Osteoblast (primary cell): ENCODE results near the gene VPS13A. TPM values are rescaled to one million over a fixed set of nuclear protein-coding genes. Genes with fewer than 3 reads are reported as not detected.

ENCODE experiments used
- DNase-seq: peaks from one replicate; pipeline ENCODE4 v3.0.0; 2011; ENCODE audit warnings: low spot score, mixed read lengths; ENCODE audit not compliant: insufficient read length; ENCODE audit errors: missing footprints
- H2AFZ ChIP-seq: 2 replicates; pipeline ENCODE4 v1.6.0; 2011; ENCODE audit warnings: mild to moderate bottlenecking, low read length
- H3K27ac ChIP-seq: 2 replicates; pipeline ENCODE4 v1.5.1; 2011; ENCODE audit warnings: mild to moderate bottlenecking, low read depth, low read length, moderate library complexity
- H3K27me3 ChIP-seq: 2 replicates; pipeline ENCODE4 v1.6.0; 2012; ENCODE audit warnings: mild to moderate bottlenecking, control low read depth, inconsistent platforms, low read length, moderate library complexity; ENCODE audit not compliant: insufficient read depth
- H3K36me3 ChIP-seq: 2 replicates; pipeline ENCODE4 v1.5.1; 2011; ENCODE audit warnings: mild to moderate bottlenecking, low read length, control low read depth, moderate library complexity; ENCODE audit not compliant: insufficient read depth
- H3K4me1 ChIP-seq: 2 replicates; pipeline ENCODE4 v1.5.1; 2011; ENCODE audit warnings: mild to moderate bottlenecking, low read length, control low read depth, moderate library complexity; ENCODE audit not compliant: insufficient read depth
- H3K4me2 ChIP-seq: 2 replicates; pipeline ENCODE4 v1.6.0; 2011; ENCODE audit warnings: mild to moderate bottlenecking, low read length; ENCODE audit not compliant: insufficient read depth
- H3K4me3 ChIP-seq: fragments of 200-600 bp; sonication (generic); 3 replicates; pipeline ENCODE4 v1.5.1; 2012; ENCODE audit warnings: mild to moderate bottlenecking, low read length, inconsistent platforms; ENCODE audit not compliant: insufficient read depth
- H3K79me2 ChIP-seq: 2 replicates; pipeline ENCODE4 v1.6.0; 2012; ENCODE audit warnings: mild to moderate bottlenecking, low read length, control low read depth, inconsistent platforms; ENCODE audit not compliant: insufficient read depth
- H3K9me3 ChIP-seq: 2 replicates; pipeline ENCODE4 v1.5.1; 2011; ENCODE audit warnings: low read depth, low read length, control low read depth
- H4K20me1 ChIP-seq: 2 replicates; pipeline ENCODE4 v1.6.0; 2012; ENCODE audit warnings: mild to moderate bottlenecking, low read length, control low read depth; ENCODE audit not compliant: insufficient read depth
- CTCF ChIP-seq: IDR thresholded peaks from 2 replicates; pipeline ENCODE4 v1.5.1; 2011; ENCODE audit warnings: mild to moderate bottlenecking, low read depth, low read length, moderate library complexity; ENCODE audit errors: extremely low read depth
- total RNA-seq: library from RNA; depleted of rRNA; stranded (reverse); fragments of >200 nt; gene quantifications from 2 replicates; pipeline ENCODE4 v1.2.3, GENCODE V29; 2012

VPS13A gene
- total RNA-seq, 1 donor, result 60.4 TPM

DNA sequence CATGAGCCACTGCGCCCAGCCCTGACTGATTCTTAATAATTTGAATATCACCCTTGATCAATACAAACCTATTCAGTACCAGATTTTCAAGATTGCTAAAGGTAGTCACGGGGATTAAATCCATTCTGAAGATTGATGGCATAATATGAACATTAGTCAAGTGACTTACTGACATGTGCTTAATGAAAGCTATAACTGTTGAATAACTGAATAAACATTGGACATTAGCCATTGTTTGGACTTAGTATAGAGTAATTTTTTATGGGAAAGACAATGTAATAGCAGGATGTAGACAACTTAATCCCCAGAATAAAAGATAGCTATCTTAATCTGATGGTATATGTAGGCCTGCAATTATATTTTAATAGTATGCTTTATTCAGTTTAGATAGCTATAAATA is 35.0 kb upstream of the VPS13A start:
- TF ChIP-seq CTCF, result no peak
- Histone ChIP-seq H3K27me3 (peaks cover 11% of the 10 kb centered on the region), H3K36me3 (no peaks in the 10 kb centered on the region), H3K79me2 (no peaks in the 10 kb centered on the region), H3K4me1 (no peaks in the 10 kb centered on the region), H4K20me1 (no peaks in the 10 kb centered on the region), H3K9me3 (no peaks in the 10 kb centered on the region), H3K27ac (no peak overlapping the region), H3K4me3 (no peak overlapping the region), H2AFZ (no peak overlapping the region), H3K4me2 (no peak overlapping the region)
- DNase-seq, result no peak

- no peak overlapping the region for H2AFZ ChIP-seq
- no peaks in the 10 kb centered on the region for H3K4me1 ChIP-seq
- DNase-seq, result no peak
- H3K79me2 ChIP-seq, result no peaks in the 10 kb centered on the region
- H3K9me3 ChIP-seq, result no peaks in the 10 kb centered on the region
- peaks cover 26% of the 10 kb centered on the region for H3K27me3 ChIP-seq
- no peak overlapping the region for H3K27ac ChIP-seq
- H3K4me2 ChIP-seq, result no peak overlapping the region
- H3K4me3 ChIP-seq, result no peak overlapping the region
- no peaks in the 10 kb centered on the region for H4K20me1 ChIP-seq
- no peaks in the 10 kb centered on the region for H3K36me3 ChIP-seq
- TF ChIP-seq CTCF, result no peak
These were observed 27.5 kb upstream of the VPS13A start for GRCh38 chr9:77149879-77150278.

DNA sequence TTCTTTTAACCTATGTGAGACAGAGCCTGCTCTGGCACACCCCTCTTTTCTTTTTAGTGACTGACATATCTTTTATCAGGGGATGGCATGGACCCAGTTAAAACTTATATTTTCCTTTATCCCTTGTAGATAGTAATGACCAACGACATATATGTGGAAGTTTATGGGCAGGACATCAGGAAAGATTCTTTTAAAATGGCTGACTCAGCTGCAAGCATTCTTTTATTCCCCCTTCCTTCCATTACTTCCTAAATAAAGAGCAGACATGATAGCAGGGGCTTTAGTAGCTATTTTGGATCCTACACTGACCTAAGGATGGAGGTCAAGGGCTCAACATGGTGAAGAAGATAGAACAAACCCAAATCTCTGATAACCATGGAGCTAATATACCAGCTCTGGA is 25.0 kb upstream of the VPS13A start:
- Histone ChIP-seq H3K4me1 (no peaks in the 10 kb centered on the region), H3K27me3 (peaks cover 27% of the 10 kb centered on the region), H4K20me1 (no peaks in the 10 kb centered on the region), H3K27ac (no peak overlapping the region), H3K9me3 (no peaks in the 10 kb centered on the region), H3K79me2 (no peaks in the 10 kb centered on the region), H3K36me3 (no peaks in the 10 kb centered on the region), H3K4me2 (no peak overlapping the region), H3K4me3 (no peak overlapping the region), H2AFZ (no peak overlapping the region)
- DNase-seq, result no peak
- TF ChIP-seq CTCF, result no peak

DNA sequence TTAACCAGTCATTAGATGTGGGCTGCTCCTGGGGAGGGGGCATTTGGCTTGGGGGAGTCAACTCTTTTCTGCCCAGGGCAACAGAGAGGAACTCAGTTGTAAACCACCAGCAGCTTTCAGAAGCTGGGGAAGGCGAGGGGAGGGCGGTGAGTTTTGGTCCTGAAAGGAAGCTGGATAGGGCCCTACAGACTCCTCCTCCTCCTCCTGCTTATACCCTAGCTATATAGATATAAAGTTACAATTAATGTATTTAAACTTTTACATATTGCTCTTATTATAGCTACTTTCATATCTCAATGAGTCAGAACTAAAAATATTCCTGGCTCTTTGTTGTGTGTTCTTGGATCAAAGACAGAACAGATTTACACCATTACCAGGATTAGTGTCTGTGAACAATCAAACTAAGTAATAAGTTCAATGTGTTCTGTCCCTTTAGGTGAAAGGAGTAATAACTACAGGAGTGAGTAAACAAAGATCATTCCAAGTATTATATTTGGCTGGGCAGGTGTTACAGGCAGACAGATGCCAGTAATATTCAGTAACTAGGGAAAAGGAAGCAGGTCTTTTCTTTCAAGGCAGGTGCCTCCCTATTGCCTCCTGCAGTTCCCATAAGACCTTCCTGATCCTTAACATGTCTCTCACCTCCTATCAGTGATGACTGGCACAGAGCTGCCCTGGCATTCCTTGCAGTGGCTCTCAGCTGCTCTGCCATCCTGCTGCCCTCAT is 20.5 kb upstream of the VPS13A start:
- Histone ChIP-seq H4K20me1 (no peaks in the 10 kb centered on the region), H3K79me2 (no peaks in the 10 kb centered on the region), H3K27me3 (peaks cover 14% of the 10 kb centered on the region), H2AFZ (no peak overlapping the region), H3K4me3 (no peak overlapping the region), H3K36me3 (no peaks in the 10 kb centered on the region), H3K4me1 (peaks cover 10% of the 10 kb centered on the region), H3K4me2 (no peak overlapping the region), H3K9me3 (no peaks in the 10 kb centered on the region), H3K27ac (no peak overlapping the region)
- no peak for DNase-seq
- no peak for TF ChIP-seq CTCF
